MG63 (cell line): ENCODE data around the gene TMEM8B. TPM values are rescaled to one million over a fixed set of nuclear protein-coding genes. Genes with fewer than 3 reads are reported as not detected.

Source experiments
- DNase-seq: peaks from one replicate; pipeline ENCODE4 v3.0.0-alpha.2; 2020
- H3K27me3 ChIP-seq: fragments of 250-450 bp; sonication (Bioruptor Pico); 2 replicates; pipeline ENCODE4 v1.5.1; 2020; ENCODE audit warnings: mild to moderate bottlenecking, moderate library complexity
- H3K36me3 ChIP-seq: fragments of 250-450 bp; sonication (Bioruptor Pico); 2 replicates; pipeline ENCODE4 v1.5.1; 2020; ENCODE audit warnings: mild to moderate bottlenecking, moderate library complexity
- H3K4me3 ChIP-seq: fragments of 250-450 bp; sonication (Bioruptor Pico); 2 replicates; pipeline ENCODE4 v1.5.1; 2020; ENCODE audit warnings: mild to moderate bottlenecking, moderate library complexity
- H3K9me3 ChIP-seq: fragments of 250-450 bp; sonication (Bioruptor Pico); 2 replicates; pipeline ENCODE4 v1.5.1; 2020; ENCODE audit warnings: mild to moderate bottlenecking, moderate library complexity
- total RNA-seq: library from RNA; depleted of rRNA; stranded (reverse); fragments of >200 nt; shearing (Covaris generic); gene quantifications from 2 replicates; pipeline ENCODE4 v1.2.3, GENCODE V29; 2014; ENCODE audit warnings: low replicate concordance

Gene TMEM8B
- total RNA-seq, 1 experiment from 2014 or later, result 3.6 TPM

DNA sequence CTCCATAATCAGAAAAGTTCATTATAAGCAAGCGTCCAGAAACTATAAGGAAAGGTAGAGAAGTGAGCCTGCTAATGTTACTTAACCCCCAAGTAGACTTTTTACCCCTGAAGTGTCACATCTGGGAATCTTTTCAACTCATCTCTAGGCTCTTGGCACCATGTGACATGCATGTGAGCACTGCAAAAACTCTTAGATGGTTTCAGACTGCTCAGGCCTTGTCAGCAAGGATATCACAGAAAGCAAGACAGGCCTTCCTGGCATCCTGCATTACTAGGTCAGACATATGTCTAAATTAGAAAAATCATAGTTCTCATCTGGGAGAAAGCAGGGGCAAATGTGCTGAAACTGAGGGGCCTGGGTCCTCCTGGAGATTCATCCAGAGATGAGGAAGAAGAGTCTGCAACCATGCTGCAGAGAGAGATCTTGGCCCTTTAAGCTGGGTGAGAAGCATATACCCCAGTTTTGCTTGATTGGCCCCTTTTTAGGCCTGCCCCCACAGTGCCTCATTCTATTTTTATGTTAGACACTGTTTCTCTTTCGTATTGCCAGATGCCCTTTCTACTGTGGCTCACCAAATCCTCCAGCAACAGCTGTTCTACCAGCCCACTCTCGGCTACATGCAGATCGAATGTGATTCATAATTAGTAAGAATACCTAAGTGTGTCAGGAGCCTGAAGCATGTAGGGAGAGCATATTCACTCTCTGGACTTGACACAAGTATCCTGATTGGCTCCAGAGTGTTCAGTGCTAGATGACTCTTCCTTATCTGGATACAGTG lies 19.0 kb downstream of the TMEM8B start:
- Histone ChIP-seq H3K4me3 (no peak overlapping the region), H3K36me3 (peaks cover 15% of the 10 kb centered on the region), H3K27me3 (no peaks in the 10 kb centered on the region), H3K9me3 (no peaks in the 10 kb centered on the region)
- DNase-seq, result peak; percentile 95

DNA sequence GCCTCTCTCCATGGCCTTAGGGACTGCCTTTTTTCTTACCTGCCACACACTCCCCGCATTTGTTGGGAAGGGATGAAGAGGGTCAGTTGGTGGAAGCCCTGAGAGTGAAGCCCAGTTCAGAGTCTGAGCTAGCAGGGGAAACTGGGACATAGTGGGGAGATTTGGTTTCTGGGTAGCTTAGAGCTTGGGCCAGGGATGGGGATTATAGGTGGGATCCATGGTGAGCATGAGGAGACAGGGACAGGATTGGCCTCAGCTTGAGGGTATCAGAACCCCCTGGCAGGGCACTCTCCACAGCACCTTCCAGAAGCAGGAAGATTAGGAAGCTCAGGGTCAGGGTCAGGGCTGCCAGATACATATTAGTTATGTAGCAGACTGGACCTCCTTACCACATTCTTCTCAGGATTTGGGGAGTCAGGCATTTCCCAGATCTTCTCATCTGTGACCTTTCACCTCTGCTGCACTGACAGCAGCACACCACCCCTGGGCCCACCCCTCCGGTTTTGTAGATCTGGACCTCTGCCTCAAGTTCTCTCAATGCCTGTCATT lies 23.3 kb downstream of the TMEM8B start:
- DNase-seq, result no peak
- no peaks in the 10 kb centered on the region for H3K9me3 ChIP-seq
- H3K27me3 ChIP-seq, result no peaks in the 10 kb centered on the region
- H3K4me3 ChIP-seq, result no peak overlapping the region
- H3K36me3 ChIP-seq, result peaks cover 4% of the 10 kb centered on the region

DNA sequence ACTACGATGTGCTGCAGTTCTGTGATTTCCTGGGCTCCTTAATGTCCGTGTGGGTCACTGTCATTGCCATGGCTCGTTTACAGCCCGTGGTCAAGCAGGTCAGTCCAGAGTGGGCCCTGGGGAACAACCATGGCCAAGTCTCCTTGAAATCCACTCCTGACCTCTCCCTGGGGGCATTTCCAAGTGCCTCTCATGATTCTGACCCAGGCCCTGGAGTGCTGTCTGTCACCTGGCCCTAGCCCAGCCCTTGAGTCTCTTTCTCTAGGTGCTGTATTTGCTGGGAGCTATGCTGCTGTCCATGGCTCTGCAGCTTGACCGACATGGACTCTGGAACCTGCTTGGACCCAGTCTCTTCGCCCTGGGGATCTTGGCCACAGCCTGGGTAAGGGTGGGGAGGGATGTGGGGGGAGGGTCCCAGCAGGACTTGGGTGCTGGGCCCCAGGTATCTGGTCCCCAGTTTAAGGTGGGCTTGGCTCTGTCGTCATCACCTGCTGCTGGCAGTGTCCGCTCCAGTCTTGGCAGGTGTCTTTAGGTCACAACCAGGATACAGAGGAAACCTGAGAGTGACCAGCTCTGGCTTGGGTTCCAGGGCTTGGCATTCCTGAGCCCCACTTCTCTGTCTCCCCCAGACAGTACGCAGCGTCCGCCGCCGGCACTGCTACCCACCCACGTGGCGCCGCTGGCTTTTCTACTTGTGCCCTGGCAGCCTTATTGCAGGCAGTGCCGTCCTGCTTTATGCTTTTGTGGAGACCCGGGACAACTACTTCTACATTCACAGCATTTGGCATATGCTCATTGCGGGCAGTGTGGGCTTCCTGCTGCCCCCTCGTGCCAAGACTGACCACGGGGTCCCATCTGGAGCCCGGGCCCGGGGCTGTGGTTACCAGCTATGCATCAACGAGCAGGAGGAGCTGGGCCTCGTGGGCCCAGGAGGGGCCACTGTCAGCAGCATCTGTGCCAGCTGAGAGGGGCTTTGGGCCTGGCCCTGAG lies 24.1 kb downstream of the TMEM8B start:
- H3K9me3 ChIP-seq, result no peaks in the 10 kb centered on the region
- H3K27me3 ChIP-seq, result no peaks in the 10 kb centered on the region
- H3K36me3 ChIP-seq, result peaks cover 2% of the 10 kb centered on the region
- no peak overlapping the region for H3K4me3 ChIP-seq
- DNase-seq, result no peak

DNA sequence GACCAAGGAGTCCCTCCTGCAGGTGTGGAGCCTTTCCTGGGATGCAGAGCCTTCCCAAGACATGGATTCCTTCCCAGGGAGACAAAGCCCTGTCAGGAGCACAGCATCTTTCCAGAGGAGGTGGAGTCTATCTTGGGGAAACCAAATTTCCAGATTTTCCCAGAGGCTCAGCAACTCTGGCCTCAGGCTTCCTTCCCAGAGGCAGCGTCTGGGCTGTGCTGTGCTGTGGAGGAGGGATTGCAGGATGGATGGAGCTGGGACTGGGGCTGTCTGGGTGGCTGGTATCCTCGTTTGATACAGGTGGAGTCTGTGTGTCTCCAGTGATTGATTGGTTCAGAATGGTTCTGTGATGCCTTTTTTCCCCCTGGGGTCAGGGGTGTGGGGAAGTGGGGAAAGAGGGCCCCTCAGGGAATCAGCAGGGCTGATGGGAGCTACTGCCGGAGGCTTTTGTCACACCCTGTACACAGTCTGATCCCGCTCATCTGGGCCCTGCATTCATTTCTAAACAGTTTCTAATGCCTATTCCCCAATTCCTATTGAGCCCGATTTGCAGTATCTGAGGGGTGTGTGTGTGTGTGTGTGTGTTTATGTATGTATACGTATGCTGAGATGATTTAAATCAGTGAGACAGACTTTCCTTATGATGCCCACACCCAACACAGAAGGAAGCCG lies 25.2 kb downstream of the TMEM8B start:
- Histone ChIP-seq H3K9me3 (no peaks in the 10 kb centered on the region), H3K4me3 (no peak overlapping the region), H3K27me3 (no peaks in the 10 kb centered on the region), H3K36me3 (no peaks in the 10 kb centered on the region; the same call in 1 of the 2 replicates)
- DNase-seq, result no peak

DNA sequence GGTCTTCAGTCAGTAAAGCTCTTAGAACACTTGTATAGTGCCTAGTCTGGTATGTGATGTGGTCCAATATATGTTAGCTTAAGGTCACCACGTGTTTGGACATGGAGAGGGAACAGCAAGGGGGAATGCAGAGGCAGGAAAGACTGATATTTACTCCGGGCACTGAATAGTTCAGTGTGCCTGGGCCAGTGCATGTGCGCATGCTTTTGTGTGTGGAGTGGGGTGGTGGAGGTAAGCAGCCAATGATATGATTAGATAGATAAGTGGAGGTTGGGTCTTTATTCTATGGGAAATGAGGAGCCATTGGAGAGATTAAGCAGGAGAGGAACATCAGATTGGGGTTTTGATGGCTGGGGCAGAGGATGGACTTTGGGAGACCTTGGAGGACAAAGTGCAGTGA lies 27.2 kb downstream of the TMEM8B start:
- DNase-seq, result no peak

DNA sequence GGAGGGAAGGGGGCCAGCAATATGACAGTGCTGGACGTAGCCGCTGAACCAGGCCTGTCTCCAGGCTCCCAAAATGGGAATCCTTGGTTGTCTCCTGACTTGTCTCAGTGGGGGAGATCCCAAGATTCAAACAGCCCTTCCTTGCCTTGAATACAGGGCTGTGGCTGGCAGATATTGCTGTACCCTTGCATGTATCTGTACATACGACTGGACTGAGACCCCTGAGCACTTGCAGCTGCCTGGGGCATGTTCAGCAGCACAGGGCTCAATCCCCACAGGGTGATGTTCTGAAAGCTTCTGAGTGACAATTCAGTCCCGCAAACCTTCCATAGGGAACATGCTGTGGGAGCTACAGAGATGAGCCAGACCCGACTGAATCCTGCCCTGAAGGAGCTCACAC lies 27.9 kb downstream of the TMEM8B start:
- no peaks in the 10 kb centered on the region for H3K36me3 ChIP-seq
- DNase-seq, result no peak
- H3K4me3 ChIP-seq, result no peak overlapping the region
- no peaks in the 10 kb centered on the region for H3K9me3 ChIP-seq
- peaks cover 15% of the 10 kb centered on the region for H3K27me3 ChIP-seq

More for the DNA sequence above, 27.2 kb downstream of the TMEM8B start:
- no peaks in the 10 kb centered on the region for H3K36me3 ChIP-seq
- no peaks in the 10 kb centered on the region for H3K9me3 ChIP-seq
- H3K4me3 ChIP-seq, result no peak overlapping the region
- H3K27me3 ChIP-seq, result peaks cover 12% of the 10 kb centered on the region

DNA sequence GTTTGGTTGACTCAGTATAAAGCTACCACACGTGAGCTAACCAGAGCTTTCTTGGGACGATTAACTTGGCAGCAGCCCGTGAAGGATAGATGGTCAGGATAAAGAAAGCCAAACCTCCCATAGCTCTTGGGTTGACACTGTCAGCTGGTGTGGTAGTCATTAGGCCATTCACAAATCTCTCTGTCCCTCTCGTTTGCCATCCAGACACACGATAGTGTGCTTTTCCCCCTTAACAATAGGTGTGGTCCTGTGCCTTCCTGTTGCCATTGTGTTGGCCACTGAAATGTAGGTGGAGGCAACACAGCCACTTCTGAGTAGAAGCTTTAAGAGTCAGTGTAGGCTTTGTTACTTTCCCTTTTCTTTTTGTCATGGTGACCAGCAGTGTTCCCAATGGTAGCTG lies 29.4 kb downstream of the TMEM8B start:
- Histone ChIP-seq H3K27me3 (peaks cover 20% of the 10 kb centered on the region), H3K9me3 (no peaks in the 10 kb centered on the region), H3K36me3 (no peaks in the 10 kb centered on the region), H3K4me3 (no peak overlapping the region)
- no peak for DNase-seq

DNA sequence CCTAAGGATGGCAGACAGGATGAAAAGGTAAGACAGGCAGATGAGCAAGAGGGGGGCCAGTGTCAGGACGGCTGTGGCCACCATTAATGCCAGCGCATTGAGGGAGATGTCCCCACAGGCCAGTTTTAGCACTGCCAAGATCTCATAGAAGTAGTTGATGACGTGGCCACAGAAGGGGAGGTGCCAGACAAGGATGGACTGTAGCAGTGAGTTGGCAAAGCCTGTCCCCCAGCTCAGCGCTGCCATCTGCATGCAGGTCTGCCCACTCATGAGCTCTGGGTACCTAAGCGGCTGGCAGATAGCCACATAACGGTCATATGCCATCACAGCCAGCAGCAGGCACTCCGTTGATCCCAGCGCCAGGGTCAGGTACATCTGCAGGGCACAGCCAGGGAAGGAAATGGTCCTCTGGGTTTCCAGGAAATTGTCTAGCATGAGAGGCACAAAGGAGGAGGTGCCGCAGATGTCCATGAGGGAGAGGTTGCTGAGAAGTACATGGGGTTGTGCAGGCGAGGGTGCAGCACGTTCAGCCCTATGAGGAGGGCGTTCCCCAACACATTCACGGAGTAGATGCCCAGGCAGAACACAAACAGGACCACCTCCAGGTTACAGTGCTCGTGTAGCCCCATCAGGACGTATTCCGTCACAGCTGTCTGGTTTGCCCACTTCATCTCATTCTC lies 30.4 kb downstream of the TMEM8B start:
- no peak overlapping the region for H3K4me3 ChIP-seq
- DNase-seq, result peak; percentile 51
- no peaks in the 10 kb centered on the region for H3K9me3 ChIP-seq
- peaks cover 20% of the 10 kb centered on the region for H3K27me3 ChIP-seq
- H3K36me3 ChIP-seq, result no peaks in the 10 kb centered on the region

DNA sequence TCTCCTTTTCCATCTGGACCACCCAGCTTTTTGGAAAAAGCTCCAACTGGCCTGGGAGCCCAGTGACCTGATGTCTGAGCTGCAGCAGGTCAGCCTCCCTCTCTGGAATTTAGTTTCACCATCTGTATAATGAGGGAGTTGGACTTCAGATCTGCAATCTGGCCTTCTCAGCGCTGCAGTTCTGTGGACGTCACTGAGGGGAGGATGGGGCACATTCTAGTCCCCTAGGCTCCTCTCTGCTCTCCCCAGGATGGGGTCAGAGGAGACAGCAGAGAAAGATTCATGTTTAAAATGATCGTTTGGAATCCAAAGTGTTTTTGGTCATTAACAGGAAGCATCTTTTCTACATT lies 30.9 kb downstream of the TMEM8B start:
- H3K36me3 ChIP-seq, result no peaks in the 10 kb centered on the region
- DNase-seq, result no peak
- H3K27me3 ChIP-seq, result peaks cover 20% of the 10 kb centered on the region
- no peak overlapping the region for H3K4me3 ChIP-seq
- no peaks in the 10 kb centered on the region for H3K9me3 ChIP-seq

DNA sequence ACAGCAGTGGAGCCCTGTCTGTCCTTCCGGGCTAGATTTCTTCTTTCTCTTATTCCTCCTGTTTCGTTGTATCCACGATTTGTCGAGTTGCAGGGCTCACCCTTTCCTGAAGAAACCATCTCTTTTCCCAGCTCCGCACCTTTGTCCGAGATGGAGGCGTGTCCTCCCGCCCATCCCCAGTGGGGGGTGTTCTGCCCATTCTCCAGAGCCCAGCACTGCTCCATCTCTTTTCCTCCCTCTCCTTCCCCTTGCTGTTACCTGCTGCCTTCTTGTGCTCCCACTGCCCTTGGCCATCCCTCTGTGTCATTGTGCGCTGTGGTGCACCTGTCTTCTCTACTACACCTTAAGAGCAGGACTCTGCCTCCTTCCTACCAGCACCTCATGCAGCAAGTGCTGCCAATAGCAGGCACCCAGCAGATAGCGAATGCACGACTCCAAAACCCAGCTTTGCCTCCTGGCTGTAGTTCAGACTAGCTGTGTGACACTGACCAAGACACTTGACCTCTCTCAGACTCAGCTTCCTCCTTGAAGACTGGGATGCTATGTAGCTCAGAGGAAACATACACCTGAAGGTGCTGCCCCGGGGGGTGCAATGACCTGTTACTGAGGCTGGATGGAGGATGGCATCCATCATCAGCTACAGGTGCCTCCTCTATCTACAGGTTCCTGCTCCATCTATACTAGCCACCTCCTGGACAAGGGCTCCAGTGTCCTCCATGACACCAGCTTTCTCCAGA lies 32.3 kb downstream of the TMEM8B start:
- no peaks in the 10 kb centered on the region for H3K9me3 ChIP-seq
- H3K27me3 ChIP-seq, result peaks cover 20% of the 10 kb centered on the region
- H3K4me3 ChIP-seq, result no peak overlapping the region
- no peaks in the 10 kb centered on the region for H3K36me3 ChIP-seq
- DNase-seq, result no peak

DNA sequence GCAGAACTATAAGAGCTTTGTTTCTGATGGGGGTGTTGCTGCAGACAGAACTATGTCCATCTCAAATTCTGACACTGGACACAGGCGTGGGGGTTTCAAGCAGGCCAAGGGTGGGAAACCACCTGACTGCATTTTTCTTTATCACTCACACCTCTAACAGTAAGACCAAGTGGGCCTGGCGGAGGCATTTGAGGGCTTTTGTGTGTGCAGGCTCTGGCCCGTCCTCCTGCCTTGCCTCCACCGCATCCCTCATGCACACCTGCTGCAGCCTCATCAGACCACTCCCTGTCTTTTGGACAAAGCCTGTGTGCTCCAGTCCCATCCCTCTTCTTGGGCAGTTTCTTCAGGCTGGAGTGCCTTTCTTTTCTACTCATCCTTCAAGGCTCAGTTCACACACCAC lies 33.3 kb downstream of the TMEM8B start:
- H3K27me3 ChIP-seq, result peaks cover 20% of the 10 kb centered on the region
- no peak overlapping the region for H3K4me3 ChIP-seq
- H3K9me3 ChIP-seq, result no peaks in the 10 kb centered on the region
- DNase-seq, result no peak
- no peaks in the 10 kb centered on the region for H3K36me3 ChIP-seq

DNA sequence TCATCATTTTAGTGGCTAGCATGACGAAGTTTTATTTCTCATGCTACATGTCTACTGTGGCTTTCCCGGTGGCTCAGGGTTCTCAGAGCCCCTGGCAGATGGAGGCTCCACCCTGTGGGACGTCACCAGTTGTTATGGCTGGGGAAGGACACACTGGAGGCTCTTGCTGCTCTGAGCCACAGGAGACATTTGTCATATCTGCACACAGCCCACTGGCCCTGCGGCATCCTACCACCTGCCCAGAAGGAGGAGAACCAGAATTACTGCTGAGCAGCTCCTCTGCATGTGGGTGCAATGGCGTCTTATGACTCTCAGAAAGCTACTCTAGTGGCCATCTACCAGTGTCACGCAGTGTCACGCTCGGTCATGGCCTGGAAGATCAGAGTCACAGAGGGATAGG lies 34.6 kb downstream of the TMEM8B start:
- H3K9me3 ChIP-seq, result no peaks in the 10 kb centered on the region
- no peak overlapping the region for H3K4me3 ChIP-seq
- no peaks in the 10 kb centered on the region for H3K36me3 ChIP-seq
- H3K27me3 ChIP-seq, result peaks cover 20% of the 10 kb centered on the region
- no peak for DNase-seq

DNA sequence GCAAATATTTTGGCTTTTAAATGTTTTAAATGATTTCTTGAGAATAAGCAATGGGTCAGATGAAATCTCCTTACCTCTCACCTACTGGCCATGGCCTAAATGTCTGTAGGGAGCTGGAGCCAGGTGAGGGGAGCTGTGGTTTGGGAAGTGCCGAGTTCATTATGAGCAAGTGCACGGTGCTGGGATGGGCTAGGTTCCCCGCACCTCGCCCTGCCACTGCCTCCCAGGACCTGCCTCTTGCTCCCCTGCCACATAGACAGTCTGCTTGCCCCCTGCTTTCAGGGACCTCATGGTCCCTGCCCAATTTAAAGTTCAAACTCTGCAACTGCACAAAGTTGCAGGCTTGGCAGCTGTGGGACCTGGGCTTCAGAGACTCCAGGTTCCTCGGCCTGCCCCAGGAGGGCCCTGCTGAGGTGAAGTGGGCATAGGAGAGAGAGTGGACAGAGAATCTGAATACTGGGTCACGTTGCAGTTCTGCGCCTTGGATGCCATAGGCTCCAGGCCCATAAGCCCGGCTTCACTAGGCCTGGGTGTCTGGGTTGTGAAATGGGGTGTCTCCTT lies 35.7 kb downstream of the TMEM8B start:
- no peaks in the 10 kb centered on the region for H3K36me3 ChIP-seq
- DNase-seq, result no peak
- no peak overlapping the region for H3K4me3 ChIP-seq
- H3K9me3 ChIP-seq, result no peaks in the 10 kb centered on the region
- H3K27me3 ChIP-seq, result peaks cover 19% of the 10 kb centered on the region

DNA sequence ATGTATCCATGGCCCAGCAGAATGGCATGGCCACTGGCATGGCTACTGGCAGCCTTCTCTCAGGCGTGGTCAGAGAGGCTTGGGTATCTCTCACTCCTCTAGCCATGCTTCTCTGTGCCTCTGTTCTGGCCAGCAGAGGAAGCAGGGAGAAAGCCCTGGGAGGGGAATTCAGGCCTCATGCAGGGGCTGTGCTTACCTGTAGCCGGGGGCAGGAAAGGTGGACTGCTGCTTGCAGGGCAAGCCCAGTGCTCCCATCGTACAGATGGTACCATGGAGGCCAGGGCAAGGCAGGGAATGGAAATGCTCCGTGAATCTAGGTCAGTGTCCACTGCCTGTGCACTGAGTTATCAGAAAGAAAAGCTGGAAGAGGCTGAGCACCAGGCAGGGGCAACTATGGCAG lies 38.5 kb downstream of the TMEM8B start:
- Histone ChIP-seq H3K36me3 (no peaks in the 10 kb centered on the region), H3K27me3 (peaks cover under 1% of the 10 kb centered on the region; the same call in 1 of the 2 replicates), H3K4me3 (no peak overlapping the region), H3K9me3 (no peaks in the 10 kb centered on the region)
- DNase-seq, result no peak

DNA sequence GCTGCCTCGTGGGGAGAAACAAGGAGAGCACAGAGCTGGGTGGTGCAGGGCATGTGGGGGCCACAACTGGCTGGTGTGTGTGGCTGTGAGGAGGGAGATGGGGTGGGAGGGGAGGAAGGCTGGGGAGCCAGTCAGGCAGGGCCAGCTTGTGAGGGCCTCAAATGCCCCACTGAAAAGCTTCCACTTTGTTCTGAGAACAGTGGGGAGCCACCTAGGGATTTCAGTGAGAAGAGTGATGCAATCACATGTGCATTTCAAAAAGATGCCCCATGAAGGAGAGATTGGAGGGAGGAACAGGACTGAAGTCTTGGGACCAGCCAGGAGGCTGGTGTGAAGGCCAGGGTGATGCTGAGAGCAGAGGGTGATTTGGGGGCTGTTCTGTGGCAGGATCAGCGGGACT lies 39.9 kb downstream of the TMEM8B start:
- DNase-seq, result no peak
- H3K36me3 ChIP-seq, result no peaks in the 10 kb centered on the region
- no peaks in the 10 kb centered on the region for H3K9me3 ChIP-seq
- no peaks in the 10 kb centered on the region for H3K27me3 ChIP-seq
- H3K4me3 ChIP-seq, result no peak overlapping the region
